ENCODE results near the gene VWF.

DNA sequence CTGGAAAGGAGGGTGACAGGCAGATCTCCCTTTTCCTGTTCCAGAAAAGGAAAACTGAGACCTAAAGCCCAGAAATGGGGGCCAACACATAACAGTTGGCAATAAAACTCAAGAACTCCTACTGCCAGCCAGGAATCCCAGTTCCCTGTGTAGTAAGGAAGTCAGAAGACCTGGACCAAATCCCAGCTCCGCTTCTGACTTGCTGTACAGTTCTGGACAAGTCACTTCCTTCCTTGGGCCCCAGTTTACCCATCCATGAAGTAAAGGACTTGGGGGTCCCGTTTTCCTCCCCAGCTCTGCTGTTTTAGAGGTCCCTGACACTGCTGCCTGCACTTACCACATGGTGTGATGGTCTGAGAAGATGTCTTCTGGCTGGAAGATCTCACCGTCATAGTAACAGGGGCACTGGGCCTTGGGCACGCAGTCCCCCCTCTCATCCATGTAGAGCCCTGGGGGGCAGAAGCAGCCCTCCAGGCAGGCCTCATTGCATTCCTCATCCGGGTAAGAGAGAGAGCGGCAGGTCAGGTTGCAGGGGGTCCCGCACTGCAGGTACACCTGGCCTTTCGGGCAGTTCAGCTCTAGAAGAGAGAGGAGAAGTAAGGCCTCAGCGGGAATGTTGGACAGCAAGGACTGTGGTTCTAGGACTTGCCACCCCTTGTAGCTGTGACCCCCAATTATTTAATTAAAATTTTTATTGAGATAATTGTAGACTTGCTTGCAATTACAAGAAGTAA, 72.1 kb downstream of the VWF start:
- TF ChIP-seq, protein P1, sequence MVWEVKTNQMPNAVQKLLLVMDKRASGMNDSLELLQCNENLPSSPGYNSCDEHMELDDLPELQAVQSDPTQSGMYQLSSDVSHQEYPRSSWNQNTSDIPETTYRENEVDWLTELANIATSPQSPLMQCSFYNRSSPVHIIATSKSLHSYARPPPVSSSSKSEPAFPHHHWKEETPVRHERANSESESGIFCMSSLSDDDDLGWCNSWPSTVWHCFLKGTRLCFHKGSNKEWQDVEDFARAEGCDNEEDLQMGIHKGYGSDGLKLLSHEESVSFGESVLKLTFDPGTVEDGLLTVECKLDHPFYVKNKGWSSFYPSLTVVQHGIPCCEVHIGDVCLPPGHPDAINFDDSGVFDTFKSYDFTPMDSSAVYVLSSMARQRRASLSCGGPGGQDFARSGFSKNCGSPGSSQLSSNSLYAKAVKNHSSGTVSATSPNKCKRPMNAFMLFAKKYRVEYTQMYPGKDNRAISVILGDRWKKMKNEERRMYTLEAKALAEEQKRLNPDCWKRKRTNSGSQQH (CRISPR knock-in tag; IDR thresholded peaks at IDR 0.05; ENCODE audit: low read depth), result no peak
- TF ChIP-seq NRL (CRISPR knock-in tag; IDR thresholded peaks at IDR 0.05; ENCODE audit: borderline replicate concordance) (no peak), SOX6 (IDR thresholded peaks at IDR 0.05) (no peak), SOX6 (CRISPR knock-in tag; IDR thresholded peaks at IDR 0.05) (no peak), FOXP1 (IDR thresholded peaks at IDR 0.05) (no peak), FOXP1 (CRISPR knock-in tag; IDR thresholded peaks at IDR 0.05) (no peak), EP300 (IDR thresholded peaks at IDR 0.05; ENCODE audit: low read depth in 2 of 2, low read length in 2 of 2) (no peak), EP300 (CRISPR knock-in tag; IDR thresholded peaks at IDR 0.05; ENCODE audit: borderline replicate concordance) (no peak), SAFB2 (CRISPR knock-in tag; IDR thresholded peaks at IDR 0.05; ENCODE audit: borderline replicate concordance, low read depth) (no peak), EHMT2 (IDR thresholded peaks at IDR 0.05; ENCODE audit: borderline replicate concordance, low read depth, low read length) (no peak), ZFP36 (IDR thresholded peaks at IDR 0.05; ENCODE audit: borderline replicate concordance, low read depth, low read length, partially characterized antibody) (no peak), HDAC2 (CRISPR knock-in tag; IDR thresholded peaks at IDR 0.05) (no peak)
- TF ChIP-seq, protein P2, sequence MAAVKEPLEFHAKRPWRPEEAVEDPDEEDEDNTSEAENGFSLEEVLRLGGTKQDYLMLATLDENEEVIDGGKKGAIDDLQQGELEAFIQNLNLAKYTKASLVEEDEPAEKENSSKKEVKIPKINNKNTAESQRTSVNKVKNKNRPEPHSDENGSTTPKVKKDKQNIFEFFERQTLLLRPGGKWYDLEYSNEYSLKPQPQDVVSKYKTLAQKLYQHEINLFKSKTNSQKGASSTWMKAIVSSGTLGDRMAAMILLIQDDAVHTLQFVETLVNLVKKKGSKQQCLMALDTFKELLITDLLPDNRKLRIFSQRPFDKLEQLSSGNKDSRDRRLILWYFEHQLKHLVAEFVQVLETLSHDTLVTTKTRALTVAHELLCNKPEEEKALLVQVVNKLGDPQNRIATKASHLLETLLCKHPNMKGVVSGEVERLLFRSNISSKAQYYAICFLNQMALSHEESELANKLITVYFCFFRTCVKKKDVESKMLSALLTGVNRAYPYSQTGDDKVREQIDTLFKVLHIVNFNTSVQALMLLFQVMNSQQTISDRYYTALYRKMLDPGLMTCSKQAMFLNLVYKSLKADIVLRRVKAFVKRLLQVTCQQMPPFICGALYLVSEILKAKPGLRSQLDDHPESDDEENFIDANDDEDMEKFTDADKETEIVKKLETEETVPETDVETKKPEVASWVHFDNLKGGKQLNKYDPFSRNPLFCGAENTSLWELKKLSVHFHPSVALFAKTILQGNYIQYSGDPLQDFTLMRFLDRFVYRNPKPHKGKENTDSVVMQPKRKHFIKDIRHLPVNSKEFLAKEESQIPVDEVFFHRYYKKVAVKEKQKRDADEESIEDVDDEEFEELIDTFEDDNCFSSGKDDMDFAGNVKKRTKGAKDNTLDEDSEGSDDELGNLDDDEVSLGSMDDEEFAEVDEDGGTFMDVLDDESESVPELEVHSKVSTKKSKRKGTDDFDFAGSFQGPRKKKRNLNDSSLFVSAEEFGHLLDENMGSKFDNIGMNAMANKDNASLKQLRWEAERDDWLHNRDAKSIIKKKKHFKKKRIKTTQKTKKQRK (IDR thresholded peaks at IDR 0.05; ENCODE audit: low read length), result no peak

All from HepG2 (cell line).